IPS-11a (cell line): ENCODE results near the gene CDK12.

Experiments used
- H3K4me3 ChIP-seq: one replicate; pipeline ENCODE4 v1.5.1; 2013; ENCODE audit warnings: low read depth, low read length, control low read depth

The CDK12 gene

DNA sequence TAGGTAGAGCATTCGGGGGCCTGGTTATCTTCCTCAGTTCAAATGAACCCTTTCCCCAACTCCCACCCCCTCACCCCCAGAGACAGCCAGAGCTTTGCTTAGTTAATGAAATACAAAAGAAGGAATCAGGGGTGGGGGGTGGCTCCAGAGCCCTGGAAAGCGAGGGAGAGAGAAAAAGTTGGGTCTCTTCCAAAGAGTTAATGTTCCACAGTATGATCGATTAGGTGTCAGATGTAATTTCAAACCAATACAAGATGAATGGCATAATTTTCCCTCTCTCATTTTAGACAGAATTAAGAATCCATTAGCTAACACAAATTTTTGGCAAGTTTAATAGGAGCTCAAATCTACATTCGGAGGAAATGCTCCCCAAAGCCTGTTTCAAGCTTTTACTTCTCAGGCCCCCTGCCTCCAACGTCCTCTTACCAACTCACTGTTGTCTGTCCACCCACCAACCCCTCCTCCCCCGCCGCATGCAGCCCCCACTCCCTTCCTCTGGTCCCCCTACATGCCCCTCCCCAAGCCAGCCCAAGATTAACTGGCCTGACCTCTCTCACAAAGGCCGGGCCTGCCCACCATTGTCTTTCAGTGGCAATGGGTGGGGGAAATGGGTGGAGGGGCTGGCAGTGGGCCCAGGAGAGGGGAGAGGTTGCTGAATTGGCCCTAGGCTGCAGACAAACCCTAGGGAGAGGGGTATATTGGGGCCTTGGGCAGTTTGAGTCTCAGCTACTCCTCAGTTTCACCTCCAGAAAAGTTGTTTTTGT lies 118.2 kb downstream of the CDK12 start:
- no peak overlapping the region for H3K4me3 ChIP-seq

- no peak overlapping the region for H3K4me3 ChIP-seq
Measured at GRCh38 chr17:39580082-39580468, 118.8 kb downstream of the CDK12 start.

- H3K4me3 ChIP-seq, result no peak overlapping the region
Measured at GRCh38 chr17:39581071-39581758, 119.9 kb downstream of the CDK12 start.

- H3K4me3 ChIP-seq, result no peak overlapping the region
Measured at GRCh38 chr17:39581759-39582085, 120.4 kb downstream of the CDK12 start.

DNA sequence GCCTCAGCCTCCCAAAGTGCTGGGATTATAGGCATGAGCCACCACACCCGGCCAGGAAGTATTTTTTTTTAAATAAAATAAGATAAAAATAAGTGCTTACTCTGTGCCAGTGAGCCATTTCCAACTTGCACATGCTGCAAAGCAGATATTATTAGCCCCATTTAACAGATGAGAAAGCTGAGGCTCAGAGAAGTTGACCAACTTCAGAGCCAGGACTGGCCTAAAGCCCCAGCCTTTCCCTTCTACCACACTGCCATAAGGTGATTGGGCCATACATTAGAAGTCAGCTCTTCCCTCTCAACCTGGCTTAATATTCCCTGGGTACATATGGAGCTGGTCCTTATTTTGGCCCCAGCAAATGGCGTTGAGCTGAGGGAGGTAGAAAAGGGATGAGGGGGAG lies 121.4 kb downstream of the CDK12 start:
- H3K4me3 ChIP-seq, result no peak overlapping the region
